HG02870 (cell line): ENCODE results near the gene ZNF414.

Source experiments
- ATAC-seq: cut with Tn5 transposase; IDR thresholded peaks from one replicate; pipeline ENCODE4 v1.9.1; 2021; ENCODE audit warnings: mild to moderate bottlenecking, moderate library complexity; ENCODE audit not compliant: unreplicated experiment

Gene ZNF414

DNA sequence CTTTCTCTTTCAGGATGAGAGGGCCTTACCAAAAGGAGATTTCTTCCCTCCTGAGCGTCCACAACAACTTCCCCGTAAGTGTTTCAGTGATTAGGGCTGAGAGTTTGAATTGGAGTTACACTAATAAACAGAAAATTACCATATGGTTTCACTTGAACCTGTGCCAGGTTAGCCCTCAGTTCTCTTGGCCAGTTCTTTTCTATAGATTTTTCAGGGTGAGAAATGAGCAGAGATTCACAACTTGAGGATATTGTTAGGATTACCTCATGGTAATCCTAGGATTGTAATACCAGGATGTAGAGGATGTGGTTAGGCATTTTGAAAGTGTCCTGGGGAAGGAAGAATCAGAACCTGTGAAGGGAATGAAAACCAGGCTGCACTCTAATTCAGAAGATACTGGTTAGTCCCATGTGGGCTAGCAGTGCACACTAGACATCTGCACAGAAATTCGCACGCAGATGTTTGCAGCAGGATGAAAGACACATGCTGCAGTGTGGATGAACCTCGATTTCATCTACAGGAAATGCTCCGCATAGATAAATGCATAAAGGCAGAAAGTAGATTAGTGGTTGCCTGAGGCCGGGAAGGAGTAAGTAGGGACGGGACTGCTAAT, 45.1 kb downstream of the ZNF414 start:
- no peak for ATAC-seq

DNA sequence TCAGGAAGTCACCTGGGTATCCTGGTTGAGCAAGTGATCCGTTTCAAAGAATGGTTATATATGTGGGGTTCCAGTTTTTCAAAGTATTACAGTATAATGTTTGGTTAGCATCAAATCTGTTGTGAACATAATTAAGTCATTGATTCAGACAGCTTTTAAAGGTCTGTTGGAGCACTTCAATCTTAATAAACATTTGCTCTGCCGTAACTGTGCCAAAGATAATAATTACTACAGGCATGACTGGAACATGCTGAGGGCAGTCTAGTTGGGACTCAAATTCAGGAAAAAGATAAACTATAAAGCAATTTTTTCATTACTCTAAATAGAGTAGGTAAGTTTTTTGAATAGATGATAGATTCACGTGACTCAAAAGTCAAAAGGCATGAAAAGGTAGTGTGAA, 45.8 kb downstream of the ZNF414 start:
- ATAC-seq, result no peak

DNA sequence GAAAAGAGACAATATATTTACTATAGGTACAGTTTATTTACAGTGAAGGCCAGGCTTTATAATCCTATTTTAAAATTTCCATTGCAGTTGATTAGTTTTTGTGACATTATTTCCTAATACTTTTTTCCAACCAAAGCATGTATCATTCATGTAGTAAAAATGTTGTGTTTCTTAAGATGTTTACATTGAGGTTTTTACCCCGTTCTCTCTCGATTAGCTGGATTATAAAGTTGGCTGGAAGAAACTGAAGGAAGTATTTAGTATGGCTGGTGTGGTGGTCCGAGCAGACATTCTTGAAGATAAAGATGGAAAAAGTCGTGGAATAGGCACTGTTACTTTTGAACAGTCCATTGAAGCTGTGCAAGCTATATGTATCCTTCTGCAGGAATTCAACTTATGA, 47.9 kb downstream of the ZNF414 start:
- ATAC-seq, result no peak

DNA sequence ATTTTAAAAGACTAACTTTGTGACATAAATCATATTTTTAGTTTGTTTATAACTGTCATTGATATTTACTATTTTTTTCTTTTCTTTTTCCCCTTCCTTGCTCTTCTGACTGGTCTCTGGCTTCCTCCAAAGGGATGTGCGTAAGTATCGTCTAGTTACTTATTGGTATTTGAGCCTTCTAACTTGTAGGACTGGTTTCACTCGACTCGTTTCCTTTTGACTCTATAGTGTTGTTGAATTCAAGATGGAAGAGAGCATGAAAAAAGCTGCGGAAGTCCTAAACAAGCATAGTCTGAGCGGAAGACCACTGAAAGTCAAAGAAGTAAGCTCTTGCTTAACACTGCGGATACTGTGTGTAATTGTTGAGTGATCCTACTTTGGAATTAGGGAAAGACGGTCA, 50.6 kb downstream of the ZNF414 start:
- ATAC-seq, result no peak

DNA sequence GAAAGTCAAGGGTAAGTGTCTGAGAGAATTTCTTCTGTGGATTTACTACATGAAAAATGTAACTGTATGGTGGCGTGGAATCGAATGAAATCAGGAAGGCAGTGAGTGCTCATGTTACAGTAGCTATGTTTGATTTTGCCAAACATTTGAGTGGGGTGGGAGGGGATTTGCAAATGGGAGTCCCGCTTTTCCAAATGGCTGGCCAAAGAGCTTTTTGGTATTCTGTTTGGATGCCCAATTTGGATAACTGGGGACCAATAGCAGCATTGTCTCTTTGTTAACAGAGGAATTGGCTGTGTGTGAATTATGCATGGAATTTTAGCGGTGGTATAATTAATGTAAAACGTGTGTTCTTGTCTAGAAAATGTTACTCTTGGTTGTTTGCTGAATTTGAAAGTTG, 51.4 kb downstream of the ZNF414 start:
- no peak for ATAC-seq

DNA sequence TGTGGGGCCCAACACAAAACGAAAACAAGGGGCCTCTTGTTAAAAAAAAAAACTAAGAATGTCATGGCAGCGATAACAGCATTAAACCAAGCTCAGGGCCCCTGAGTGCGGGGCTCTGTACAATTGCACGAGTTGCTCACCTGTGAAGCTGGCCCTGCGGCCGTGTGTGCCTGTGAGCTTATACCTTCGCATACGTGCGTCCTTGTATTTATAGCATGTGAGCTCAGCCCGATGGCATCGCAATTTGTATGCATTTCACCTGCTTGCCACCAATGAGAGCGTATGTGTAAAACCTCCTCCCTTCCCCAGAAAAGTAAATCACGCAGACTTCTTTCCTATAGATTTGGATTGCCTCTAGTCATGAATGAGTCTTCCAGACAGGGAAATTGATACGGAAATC, 52.1 kb downstream of the ZNF414 start:
- ATAC-seq, result no peak

DNA sequence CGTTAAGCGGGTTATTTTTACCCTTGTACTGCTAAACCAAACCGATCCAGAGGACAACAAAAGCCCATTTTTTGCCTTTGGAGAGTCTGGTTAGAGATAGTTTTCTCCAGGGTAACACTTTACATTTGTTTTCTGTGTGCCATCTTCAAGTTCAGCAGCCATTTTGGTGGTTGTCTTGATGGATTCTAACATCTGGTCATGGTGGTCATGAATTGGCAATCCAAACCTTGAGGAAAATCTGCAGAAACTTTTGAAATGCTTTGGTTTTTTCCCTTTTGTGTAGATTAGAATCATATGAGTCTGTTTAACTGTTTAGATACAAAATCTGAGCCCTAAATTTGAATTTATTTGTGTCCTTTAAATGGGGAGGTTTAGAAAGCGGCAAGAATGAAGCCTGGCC, 52.6 kb downstream of the ZNF414 start:
- no peak for ATAC-seq

DNA sequence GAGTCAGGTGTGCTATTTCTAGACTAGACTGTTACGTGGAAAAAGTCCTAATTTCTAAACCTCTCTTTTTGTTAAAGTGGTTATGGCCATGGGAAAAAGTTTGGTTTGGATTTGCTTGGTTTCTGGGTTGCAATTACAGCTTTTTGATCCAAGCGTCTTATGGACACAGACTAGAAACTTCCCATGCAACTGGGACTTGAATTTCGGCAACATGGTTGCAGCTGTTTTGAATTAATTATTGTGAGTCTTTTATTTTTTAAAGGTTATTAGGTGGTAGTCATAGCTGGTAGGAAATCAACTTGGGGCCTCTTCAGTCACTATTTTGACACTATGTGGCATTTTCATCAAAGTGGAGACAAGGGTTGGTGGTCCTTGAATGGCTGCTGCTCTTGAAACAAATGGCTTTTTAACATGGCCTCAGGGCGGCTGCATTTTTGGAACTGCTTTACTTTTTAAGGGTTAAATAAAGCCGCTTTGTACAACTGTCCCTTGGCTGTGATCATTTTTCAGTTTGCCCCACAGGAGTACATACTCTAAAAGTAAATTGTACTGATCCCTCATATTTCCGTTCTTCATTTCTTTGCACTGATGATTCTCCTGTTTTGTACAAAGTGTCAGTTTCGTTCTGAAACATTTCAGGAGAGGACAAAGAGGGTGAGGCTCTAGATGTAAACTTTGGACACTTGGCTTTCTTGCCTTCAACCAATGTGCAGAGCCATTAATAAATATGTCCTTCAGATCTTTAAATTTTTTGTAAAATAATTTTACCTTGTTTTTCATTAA, 53.3 kb downstream of the ZNF414 start:
- no peak for ATAC-seq
